Measurements from ENCODE around the gene ZNF836. TPM values are rescaled to one million over a fixed set of nuclear protein-coding genes. Genes with fewer than 3 reads are reported as not detected.
A peak's percentile ranks its signal among the peaks of the same experiment; 100 is the strongest.

Gene ZNF836
- polyA plus RNA-seq, 1 donor from 2014 or later = 24.5 TPM

GRCh38 chr19:52140032-52140710 lies 31.2 kb downstream of the ZNF836 start:
- peak overlapping the region; percentile 89 for H3K4me3 ChIP-seq (ENCODE audit: low read length)
- H3K9ac ChIP-seq (ENCODE audit: low read length) = peak overlapping the region; percentile 86
- H3K9me3 ChIP-seq (ENCODE audit: low read length) = peaks cover 3% of the 10 kb centered on the region
- H4K20me1 ChIP-seq (ENCODE audit: insufficient read depth) = no peaks in the 10 kb centered on the region
- no peaks in the 10 kb centered on the region for H3K27me3 ChIP-seq (ENCODE audit: insufficient read depth, low read depth, low read length)
- H3F3A ChIP-seq (ENCODE audit: insufficient read depth, low read length, poor library complexity, severe bottlenecking) = no peaks in the 10 kb centered on the region
- TF ChIP-seq MXI1 (conservative IDR thresholded peaks at IDR 0.05; ENCODE audit: poor library complexity, severe bottlenecking) (no peak), SMC3 (conservative IDR thresholded peaks at IDR 0.05; ENCODE audit: poor library complexity) (no peak), RAD21 (conservative IDR thresholded peaks at IDR 0.05) (no peak), TAF1 (IDR thresholded peaks at IDR 0.05; ENCODE audit: low read depth) (no peak)
- no peaks in the 10 kb centered on the region for H3K9me2 ChIP-seq (ENCODE audit: insufficient read depth, low read length)
- H3K36me3 ChIP-seq (ENCODE audit: insufficient read depth, low read length) = no peaks in the 10 kb centered on the region
- peak overlapping the region; percentile 94 for H3K27ac ChIP-seq (ENCODE audit: low read length)
- peaks cover 20% of the 10 kb centered on the region for H3K79me2 ChIP-seq (replicated peaks; ENCODE audit: insufficient read depth, low read length)
- H3K4me2 ChIP-seq (ENCODE audit: low read length) = no peak overlapping the region
- no peak overlapping the region for H2AFZ ChIP-seq (ENCODE audit: low read depth, low read length)

DNA sequence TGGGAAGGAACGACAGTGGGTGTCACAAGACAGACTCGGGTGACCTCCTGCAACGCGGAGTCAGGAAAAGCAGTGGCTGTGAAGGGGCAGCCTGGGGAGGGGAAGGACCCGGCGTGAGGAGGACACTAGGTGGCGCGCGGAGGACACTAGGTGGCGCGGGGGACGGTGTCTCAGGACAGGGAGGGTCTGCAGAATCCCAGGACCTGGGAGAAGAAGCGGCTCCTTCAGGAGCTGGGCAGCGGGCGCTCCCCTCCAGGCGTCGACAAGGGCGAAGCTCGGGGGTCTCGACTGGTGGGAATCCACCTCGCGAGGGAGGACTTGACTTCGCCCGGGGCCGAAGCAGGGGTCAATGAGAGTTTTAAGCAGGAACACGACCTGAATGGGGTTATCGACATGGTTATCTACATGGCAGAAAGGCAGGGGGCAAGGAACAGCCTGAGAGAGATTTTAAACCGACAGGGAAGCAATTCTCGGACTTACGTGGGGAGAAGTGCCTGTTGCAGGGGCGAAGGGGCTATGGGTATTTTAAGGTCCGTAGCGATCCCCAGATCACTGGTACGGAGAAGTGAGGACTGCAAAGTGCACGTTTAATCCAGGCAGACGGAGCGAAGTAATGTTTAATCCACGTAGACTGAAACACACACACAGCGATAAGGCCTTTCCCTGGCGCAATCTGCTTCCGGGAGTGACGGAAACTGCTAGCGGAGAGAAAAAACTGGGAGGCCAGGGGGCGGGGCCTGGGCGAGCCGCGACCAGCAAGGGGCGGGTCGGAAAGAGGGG lies 32.0 kb downstream of the ZNF836 start, which contains the start of gene ZNF616:
Gene ZNF616 (minus strand): TSS at position 687 of the 780 bp plus-strand sequence. CDS start 9,426 bp downstream, outside the sequence.
- no peaks in the 10 kb centered on the region for H3K9me2 ChIP-seq (ENCODE audit: insufficient read depth, low read length)
- peaks cover 4% of the 10 kb centered on the region for H3K36me3 ChIP-seq (ENCODE audit: insufficient read depth, low read length)
- H3K79me2 ChIP-seq (replicated peaks; ENCODE audit: insufficient read depth, low read length) = peaks cover 24% of the 10 kb centered on the region
- peak within 1 kb of the TSS; percentile 89 for H3K4me3 ChIP-seq (ENCODE audit: low read length)
- peak within 1 kb of the TSS; percentile 94 for H3K27ac ChIP-seq (ENCODE audit: low read length)
- H3K27me3 ChIP-seq (ENCODE audit: insufficient read depth, low read depth, low read length) = no peaks in the 10 kb centered on the region
- H3K4me2 ChIP-seq (ENCODE audit: low read length) = peak within 1 kb of the TSS; percentile 52
- TF ChIP-seq RAD21 (conservative IDR thresholded peaks at IDR 0.05) (peak; percentile 70), TAF1 (IDR thresholded peaks at IDR 0.05; ENCODE audit: low read depth) (no peak), POLR2AphosphoS5 (IDR thresholded peaks at IDR 0.05) (peak; percentile 94), EP300 (conservative IDR thresholded peaks at IDR 0.05; ENCODE audit: poor library complexity, severe bottlenecking) (no peak), EZH2 (IDR thresholded peaks at IDR 0.05; ENCODE audit: borderline replicate concordance, insufficient read depth, low read length, poor library complexity, severe bottlenecking) (no peak), SMC3 (conservative IDR thresholded peaks at IDR 0.05; ENCODE audit: poor library complexity) (peak; percentile 74), MXI1 (conservative IDR thresholded peaks at IDR 0.05; ENCODE audit: poor library complexity, severe bottlenecking) (peak; percentile 35)
- TF ChIP-seq, protein P1, sequence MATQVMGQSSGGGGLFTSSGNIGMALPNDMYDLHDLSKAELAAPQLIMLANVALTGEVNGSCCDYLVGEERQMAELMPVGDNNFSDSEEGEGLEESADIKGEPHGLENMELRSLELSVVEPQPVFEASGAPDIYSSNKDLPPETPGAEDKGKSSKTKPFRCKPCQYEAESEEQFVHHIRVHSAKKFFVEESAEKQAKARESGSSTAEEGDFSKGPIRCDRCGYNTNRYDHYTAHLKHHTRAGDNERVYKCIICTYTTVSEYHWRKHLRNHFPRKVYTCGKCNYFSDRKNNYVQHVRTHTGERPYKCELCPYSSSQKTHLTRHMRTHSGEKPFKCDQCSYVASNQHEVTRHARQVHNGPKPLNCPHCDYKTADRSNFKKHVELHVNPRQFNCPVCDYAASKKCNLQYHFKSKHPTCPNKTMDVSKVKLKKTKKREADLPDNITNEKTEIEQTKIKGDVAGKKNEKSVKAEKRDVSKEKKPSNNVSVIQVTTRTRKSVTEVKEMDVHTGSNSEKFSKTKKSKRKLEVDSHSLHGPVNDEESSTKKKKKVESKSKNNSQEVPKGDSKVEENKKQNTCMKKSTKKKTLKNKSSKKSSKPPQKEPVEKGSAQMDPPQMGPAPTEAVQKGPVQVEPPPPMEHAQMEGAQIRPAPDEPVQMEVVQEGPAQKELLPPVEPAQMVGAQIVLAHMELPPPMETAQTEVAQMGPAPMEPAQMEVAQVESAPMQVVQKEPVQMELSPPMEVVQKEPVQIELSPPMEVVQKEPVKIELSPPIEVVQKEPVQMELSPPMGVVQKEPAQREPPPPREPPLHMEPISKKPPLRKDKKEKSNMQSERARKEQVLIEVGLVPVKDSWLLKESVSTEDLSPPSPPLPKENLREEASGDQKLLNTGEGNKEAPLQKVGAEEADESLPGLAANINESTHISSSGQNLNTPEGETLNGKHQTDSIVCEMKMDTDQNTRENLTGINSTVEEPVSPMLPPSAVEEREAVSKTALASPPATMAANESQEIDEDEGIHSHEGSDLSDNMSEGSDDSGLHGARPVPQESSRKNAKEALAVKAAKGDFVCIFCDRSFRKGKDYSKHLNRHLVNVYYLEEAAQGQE (IDR thresholded peaks at IDR 0.05; ENCODE audit: borderline replicate concordance) = no peak
- TF ChIP-seq, protein P2, sequence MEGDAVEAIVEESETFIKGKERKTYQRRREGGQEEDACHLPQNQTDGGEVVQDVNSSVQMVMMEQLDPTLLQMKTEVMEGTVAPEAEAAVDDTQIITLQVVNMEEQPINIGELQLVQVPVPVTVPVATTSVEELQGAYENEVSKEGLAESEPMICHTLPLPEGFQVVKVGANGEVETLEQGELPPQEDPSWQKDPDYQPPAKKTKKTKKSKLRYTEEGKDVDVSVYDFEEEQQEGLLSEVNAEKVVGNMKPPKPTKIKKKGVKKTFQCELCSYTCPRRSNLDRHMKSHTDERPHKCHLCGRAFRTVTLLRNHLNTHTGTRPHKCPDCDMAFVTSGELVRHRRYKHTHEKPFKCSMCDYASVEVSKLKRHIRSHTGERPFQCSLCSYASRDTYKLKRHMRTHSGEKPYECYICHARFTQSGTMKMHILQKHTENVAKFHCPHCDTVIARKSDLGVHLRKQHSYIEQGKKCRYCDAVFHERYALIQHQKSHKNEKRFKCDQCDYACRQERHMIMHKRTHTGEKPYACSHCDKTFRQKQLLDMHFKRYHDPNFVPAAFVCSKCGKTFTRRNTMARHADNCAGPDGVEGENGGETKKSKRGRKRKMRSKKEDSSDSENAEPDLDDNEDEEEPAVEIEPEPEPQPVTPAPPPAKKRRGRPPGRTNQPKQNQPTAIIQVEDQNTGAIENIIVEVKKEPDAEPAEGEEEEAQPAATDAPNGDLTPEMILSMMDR (IDR thresholded peaks at IDR 0.05; ENCODE audit: poor library complexity, severe bottlenecking) = peak; percentile 84
- H3K9ac ChIP-seq (ENCODE audit: low read length) = peak within 1 kb of the TSS; percentile 86
- H3F3A ChIP-seq (ENCODE audit: insufficient read depth, low read length, poor library complexity, severe bottlenecking) = no peaks in the 10 kb centered on the region
- peak within 1 kb of the TSS; percentile 62 for H2AFZ ChIP-seq (ENCODE audit: low read depth, low read length)
- H3K9me3 ChIP-seq (ENCODE audit: low read length) = peaks cover 9% of the 10 kb centered on the region
- no peaks in the 10 kb centered on the region for H4K20me1 ChIP-seq (ENCODE audit: insufficient read depth)
